ENCODE measurements around the gene YAP1.

DNA sequence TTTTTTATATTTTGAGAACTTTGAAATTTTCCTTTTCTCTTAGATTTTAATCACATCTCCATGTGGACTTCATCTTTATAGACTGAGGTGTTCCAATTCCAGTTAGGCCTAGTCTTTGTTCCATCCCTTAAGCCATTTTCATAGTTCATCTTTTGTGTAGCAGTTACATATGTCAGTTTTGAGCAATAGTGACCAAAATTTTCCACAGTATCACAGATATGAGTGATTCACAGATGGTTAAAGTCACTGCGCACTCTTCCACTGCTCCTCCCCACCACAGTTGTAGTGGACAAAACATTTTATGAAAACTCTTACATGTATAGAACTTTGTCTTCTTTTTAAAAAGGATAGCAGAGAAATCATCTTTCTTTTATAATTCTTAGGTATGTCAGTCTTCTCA is 42.8 kb downstream of the YAP1 start:
- no peak for TF ChIP-seq POLR2A (IDR thresholded peaks at IDR 0.05)
- TF ChIP-seq, protein P1, sequence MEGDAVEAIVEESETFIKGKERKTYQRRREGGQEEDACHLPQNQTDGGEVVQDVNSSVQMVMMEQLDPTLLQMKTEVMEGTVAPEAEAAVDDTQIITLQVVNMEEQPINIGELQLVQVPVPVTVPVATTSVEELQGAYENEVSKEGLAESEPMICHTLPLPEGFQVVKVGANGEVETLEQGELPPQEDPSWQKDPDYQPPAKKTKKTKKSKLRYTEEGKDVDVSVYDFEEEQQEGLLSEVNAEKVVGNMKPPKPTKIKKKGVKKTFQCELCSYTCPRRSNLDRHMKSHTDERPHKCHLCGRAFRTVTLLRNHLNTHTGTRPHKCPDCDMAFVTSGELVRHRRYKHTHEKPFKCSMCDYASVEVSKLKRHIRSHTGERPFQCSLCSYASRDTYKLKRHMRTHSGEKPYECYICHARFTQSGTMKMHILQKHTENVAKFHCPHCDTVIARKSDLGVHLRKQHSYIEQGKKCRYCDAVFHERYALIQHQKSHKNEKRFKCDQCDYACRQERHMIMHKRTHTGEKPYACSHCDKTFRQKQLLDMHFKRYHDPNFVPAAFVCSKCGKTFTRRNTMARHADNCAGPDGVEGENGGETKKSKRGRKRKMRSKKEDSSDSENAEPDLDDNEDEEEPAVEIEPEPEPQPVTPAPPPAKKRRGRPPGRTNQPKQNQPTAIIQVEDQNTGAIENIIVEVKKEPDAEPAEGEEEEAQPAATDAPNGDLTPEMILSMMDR (IDR thresholded peaks at IDR 0.05) = no peak

Data from body of pancreas (tissue), 4 donors.